Lower leg skin (tissue), 3 donors: ENCODE measurements around the gene MICAL2.

Experiments used
- CTCF ChIP-seq, 3 donors: fragments of 450-650 bp; IDR thresholded peaks; one replicate each; pipeline ENCODE4 v1.5.1; 2016; ENCODE audit warnings: antibody characterized with exemption in 3 of 3, mild to moderate bottlenecking in 3 of 3, moderate library complexity in 2 of 3
- POLR2A ChIP-seq, 2 donors: fragments of 450-650 bp; IDR thresholded peaks; one replicate each; pipeline ENCODE4 v1.6.1; 2016 to 2017; ENCODE audit warnings: antibody characterized with exemption in 2 of 2, mild to moderate bottlenecking in 1 of 2, moderate library complexity in 1 of 2

DNA sequence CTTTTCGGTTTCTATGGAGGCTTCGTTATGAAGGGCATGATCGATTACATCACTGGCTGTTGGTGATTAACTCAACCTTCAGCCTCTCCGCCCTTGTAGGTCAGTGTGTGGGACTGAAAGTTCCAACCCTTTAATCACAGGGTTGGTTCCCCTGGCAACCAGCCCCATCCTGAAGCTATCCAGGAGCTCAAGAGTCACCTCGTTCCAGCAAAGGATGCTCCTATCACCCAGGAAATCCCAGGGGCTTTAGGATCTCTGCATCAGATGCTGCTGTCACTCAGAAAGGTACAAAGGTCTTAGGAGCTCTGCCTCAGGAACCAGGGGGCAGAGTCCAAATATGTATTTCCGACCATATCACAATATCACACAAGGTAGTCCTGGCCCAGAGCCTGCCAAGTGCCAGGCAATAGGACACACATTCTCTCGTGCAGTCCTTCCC lies 143.5 kb downstream of the MICAL2 start:
- TF ChIP-seq CTCF (IDR thresholded peaks at IDR 0.05) (no peak), POLR2A (IDR thresholded peaks at IDR 0.05) (no peak)
